Right lobe of liver (tissue), 6 donors: ENCODE data around the gene S100A10. TPM values are rescaled to one million over a fixed set of nuclear protein-coding genes. Genes with fewer than 3 reads are reported as not detected.
A peak's percentile ranks its signal among the peaks of the same experiment; 100 is the strongest.

ENCODE experiments used
- ATAC-seq, 4 donors: fragments of 200-7000 bp; cut with Tn5 transposase; one replicate each; pipeline ENCODE4 v1.9.1; 2020; ENCODE audit warnings: mild to moderate bottlenecking in 4 of 4, moderate library complexity in 4 of 4
- DNase-seq, 3 donors: peaks; one replicate each; pipeline ENCODE4 v3.0.0-alpha.2; 2020
- H3K27ac ChIP-seq, 3 donors: fragments of 200-600 bp; one replicate each; pipeline ENCODE4 v1.8.0; 2022
- H3K27me3 ChIP-seq, 2 donors: fragments of 200-600 bp; one replicate each; pipeline ENCODE4 v1.8.0; 2022
- H3K36me3 ChIP-seq, 4 donors: fragments of 200-600 bp; sonication (generic) in 1 of 4; one replicate each; pipeline versions ENCODE4 v1.5.1 to v1.8.0; 2017 to 2022; ENCODE audit warnings: control low read depth in 1 of 4
- H3K4me1 ChIP-seq, 4 donors: fragments of 200-600 bp; sonication (generic) in 1 of 4; one replicate each; pipeline versions ENCODE4 v1.5.1 to v1.8.0; 2017 to 2022; ENCODE audit warnings: control low read depth in 1 of 4
- H3K4me3 ChIP-seq, 3 donors: fragments of 200-600 bp; one replicate each; pipeline ENCODE4 v1.8.0; 2022
- H3K9me3 ChIP-seq, 4 donors: fragments of 200-600 bp; sonication (generic) in 1 of 4; one replicate each; pipeline versions ENCODE4 v1.5.1 to v1.8.0; 2017 to 2022; ENCODE audit warnings: control low read depth in 1 of 4
- POLR2A ChIP-seq: fragments of 450-650 bp; IDR thresholded peaks from one replicate; pipeline ENCODE4 v1.6.1; 2017; ENCODE audit warnings: antibody characterized with exemption, mild to moderate bottlenecking
- WGBS: methylation state at CpG from one replicate; pipeline ENCODE4 v1.1.6; 2018; ENCODE audit warnings: low coverage, low lambda C conversion rate; ENCODE audit not compliant: insufficient coverage; ENCODE audit errors: missing lambda C conversion rate; 5-methylcytosine and 5-hydroxymethylcytosine counted together
- intact Hi-C, 2 donors: fragments of 100-400 bp; cut with DNase I; formaldehyde crosslinking; loops; one replicate each; pipeline versions ENCODE4 v1.11.2 to v1.14.1; 2022
- long read RNA-seq: library from polyadenylated mRNA; unstranded; transcript quantifications from one replicate; pipeline ENCODE4 v2.0.0, GENCODE V29; 2019
- total RNA-seq, 6 experiments: library from RNA; depleted of rRNA in 2 of 6; stranded (reverse); fragments of >200 nt in 2 of 6; fragmentation: NEBNext Ultra II Directional in 3 of 6; extraction: Animal tissue kit (Norgen Biotek cat#: 25700) in 3 of 6; gene quantifications; one replicate each; pipeline versions ENCODE4 v1.1.0 to v1.2.4, GENCODE V29; 2016 to 2023
- TF ChIP-seq, protein P1 (sequence below), 4 donors: fragments of 200-600 bp in 3 of 4; fragments of 450-650 bp in 1 of 4; IDR thresholded peaks; one replicate each; pipeline versions ENCODE4 v1.5.1 to v1.8.0; 2016 to 2022; ENCODE audit warnings: antibody characterized with exemption in 4 of 4, mild to moderate bottlenecking in 2 of 4
- donor health status: DM: no; HTN: yes; CAD: no.
- donor health status: DM: no; HTN: no; CAD: no.
- donor health status: DM: no; HTN: no; CAD: no.
- donor health status: DM: no; HTN: yes; CAD: no.
- donor health status: DM: no; HTN: yes; CAD: no.

The S100A10 gene
- total RNA-seq = 100 to 1,000 TPM in 1 of 6 experiments, 10 to 100 TPM in 5; 48.5 to 192 (median 61.7) TPM
- long read RNA-seq, transcript S100A10-202 (3 exons, 1,202 nt) = major isoform, 45 of 45 reads
- long read RNA-seq, partial matches to known transcripts = 0 of 45 reads
- long read RNA-seq, other reads (novel, unspliced or antisense) = 0 of 45 reads

DNA sequence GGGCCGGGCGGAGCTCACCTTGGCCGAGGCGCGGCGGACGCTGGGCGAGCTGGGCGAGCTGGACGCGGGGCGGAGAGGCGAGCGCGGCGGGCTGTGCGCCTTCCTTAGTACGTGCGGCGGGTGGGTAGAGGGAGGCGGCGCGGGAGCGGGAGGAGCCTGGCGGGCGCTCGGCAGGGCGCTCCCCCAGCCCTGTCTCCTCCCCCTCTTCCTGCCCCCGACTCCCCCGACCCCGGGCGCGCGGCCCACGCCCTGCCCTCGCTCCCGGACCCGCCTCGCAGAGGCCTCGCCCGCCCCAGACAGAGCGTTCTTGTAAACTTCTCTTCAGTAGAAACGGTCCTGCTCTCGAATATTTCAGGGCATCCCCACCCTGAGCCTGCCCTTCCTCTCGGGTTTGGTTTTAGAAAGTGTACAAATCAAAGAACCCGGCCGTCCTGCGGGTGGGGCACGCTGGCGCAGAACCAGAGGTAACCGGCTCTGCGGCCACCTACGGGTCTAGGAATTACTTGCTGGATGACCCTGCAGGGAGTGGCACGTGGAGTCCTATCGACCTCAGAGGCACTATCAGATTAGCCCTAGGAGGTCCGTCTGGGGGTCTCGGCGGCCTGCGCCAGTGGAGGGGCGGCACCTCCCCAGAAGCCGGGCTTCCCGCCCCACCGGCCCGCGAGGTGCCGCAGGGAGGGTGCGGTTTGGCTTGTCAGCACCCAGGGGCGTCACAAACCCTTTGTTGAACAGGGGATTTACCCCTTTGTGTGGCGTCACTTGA, at the start of gene S100A10:
S100A10 (minus strand) TSS at position 126 of the 763 bp plus-strand sequence. CDS start 7,629 bp downstream, outside the sequence.
- ATAC-seq = peak; percentile 67 to 91 (median 82)
- DNase-seq = peak; percentile 81 to 91 (median 88)
- H3K27ac ChIP-seq = peak within 1 kb of the TSS; percentile 83 to 96 (median 85)

GRCh38 chr1:152042030-152042429, 48.4 kb upstream of the S100A10 start:
- Histone ChIP-seq H3K4me3 (no peak overlapping the region), H3K9me3 (no peaks in the 10 kb centered on the region), H3K27ac (no peak overlapping the region), H3K4me1 (no peaks in the 10 kb centered on the region), H3K27me3 (no peaks in the 10 kb centered on the region), H3K36me3 (no peaks in the 10 kb centered on the region)
- 25% methylated on average over 1 of the region's 1 CpG for WGBS
- intact Hi-C loops = no loop called here
- no peak for TF ChIP-seq POLR2A
- TF ChIP-seq, protein P1, sequence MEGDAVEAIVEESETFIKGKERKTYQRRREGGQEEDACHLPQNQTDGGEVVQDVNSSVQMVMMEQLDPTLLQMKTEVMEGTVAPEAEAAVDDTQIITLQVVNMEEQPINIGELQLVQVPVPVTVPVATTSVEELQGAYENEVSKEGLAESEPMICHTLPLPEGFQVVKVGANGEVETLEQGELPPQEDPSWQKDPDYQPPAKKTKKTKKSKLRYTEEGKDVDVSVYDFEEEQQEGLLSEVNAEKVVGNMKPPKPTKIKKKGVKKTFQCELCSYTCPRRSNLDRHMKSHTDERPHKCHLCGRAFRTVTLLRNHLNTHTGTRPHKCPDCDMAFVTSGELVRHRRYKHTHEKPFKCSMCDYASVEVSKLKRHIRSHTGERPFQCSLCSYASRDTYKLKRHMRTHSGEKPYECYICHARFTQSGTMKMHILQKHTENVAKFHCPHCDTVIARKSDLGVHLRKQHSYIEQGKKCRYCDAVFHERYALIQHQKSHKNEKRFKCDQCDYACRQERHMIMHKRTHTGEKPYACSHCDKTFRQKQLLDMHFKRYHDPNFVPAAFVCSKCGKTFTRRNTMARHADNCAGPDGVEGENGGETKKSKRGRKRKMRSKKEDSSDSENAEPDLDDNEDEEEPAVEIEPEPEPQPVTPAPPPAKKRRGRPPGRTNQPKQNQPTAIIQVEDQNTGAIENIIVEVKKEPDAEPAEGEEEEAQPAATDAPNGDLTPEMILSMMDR (IDR thresholded peaks at IDR 0.05) = no peak
- ATAC-seq (no peak), DNase-seq (no peak)

More for the DNA sequence above, at the start of gene S100A10:
- intact Hi-C loops = loop anchor here in 1 of 2 donors (10.0 kb wide), 1 partner anchor 59 kb away; no protein-coding TSS in a partner anchor
- 2% methylated on average over 17 of the region's 69 CpGs for WGBS
- Histone ChIP-seq H3K9me3 (no peaks in the 10 kb centered on the region), H3K4me1 (peaks cover 0 to 43% (median 16%) of the 10 kb centered on the region in 4 donors), H3K27me3 (no peaks in the 10 kb centered on the region), H3K4me3 (peak within 1 kb of the TSS; percentile 83 to 92 (median 85)), H3K36me3 (no peaks in the 10 kb centered on the region)
- TF ChIP-seq, protein P1 (IDR thresholded peaks at IDR 0.05) = no peak
- peak; percentile 92 for TF ChIP-seq POLR2A

GRCh38 chr1:152039886-152040285, 46.2 kb upstream of the S100A10 start:
- WGBS = 67% methylated on average over 1 of the region's 1 CpG
- TF ChIP-seq, protein P1 (IDR thresholded peaks at IDR 0.05) = no peak
- no peak for TF ChIP-seq POLR2A
- ATAC-seq (no peak), DNase-seq (no peak)
- Histone ChIP-seq H3K27ac (no peak overlapping the region), H3K4me1 (peaks cover 0 to 14% (median 0%) of the 10 kb centered on the region in 4 donors), H3K9me3 (no peaks in the 10 kb centered on the region), H3K27me3 (no peaks in the 10 kb centered on the region), H3K36me3 (no peaks in the 10 kb centered on the region), H3K4me3 (no peak overlapping the region)
- intact Hi-C loops = no loop called here

GRCh38 chr1:152039461-152039860, 45.8 kb upstream of the S100A10 start:
- H3K4me3 ChIP-seq = no peak overlapping the region
- peaks cover 0 to 16% (median 0%) of the 10 kb centered on the region in 4 donors for H3K4me1 ChIP-seq
- no peaks in the 10 kb centered on the region for H3K9me3 ChIP-seq
- 75% methylated on average over 1 of the region's 1 CpG for WGBS
- TF ChIP-seq, protein P1 (IDR thresholded peaks at IDR 0.05) = no peak
- no peak for TF ChIP-seq POLR2A
- H3K36me3 ChIP-seq = no peaks in the 10 kb centered on the region
- ATAC-seq (no peak), DNase-seq (no peak)
- H3K27me3 ChIP-seq = no peaks in the 10 kb centered on the region
- intact Hi-C loops = no loop called here
- no peak overlapping the region for H3K27ac ChIP-seq
